Neural cell (in vitro differentiated cells): ENCODE results near the gene FCHO1.

Source experiments
- EP300 ChIP-seq: fragments of 450-650 bp; conservative IDR thresholded peaks from 2 replicates; pipeline ENCODE4 v1.6.1; 2014; ENCODE audit warnings: antibody characterized with exemption, mild to moderate bottlenecking, moderate library complexity; ENCODE audit not compliant: poor library complexity, severe bottlenecking
- EZH2 ChIP-seq: fragments of 200-600, 300-800 bp; shearing (Covaris generic), sonication (generic); IDR thresholded peaks from 2 replicates; pipeline ENCODE4 v1.6.1; 2014; ENCODE audit warnings: antibody characterized with exemption, low read length, borderline replicate concordance, mild to moderate bottlenecking; ENCODE audit not compliant: insufficient read depth, poor library complexity, severe bottlenecking
- RAD21 ChIP-seq: fragments of 450-650 bp; conservative IDR thresholded peaks from 2 replicates; pipeline ENCODE4 v1.6.1; 2014; ENCODE audit warnings: antibody characterized with exemption, mild to moderate bottlenecking, moderate library complexity
- TAF1 ChIP-seq: IDR thresholded peaks from 2 replicates; pipeline ENCODE4 v1.6.1; 2012; ENCODE audit warnings: low read depth
- TF ChIP-seq, protein P1 (sequence below): fragments of 450-650 bp; IDR thresholded peaks from 2 replicates; pipeline ENCODE4 v1.5.1; 2014; ENCODE audit warnings: antibody characterized with exemption, mild to moderate bottlenecking, moderate library complexity; ENCODE audit not compliant: poor library complexity, severe bottlenecking

GRCh38 chr19:17765069-17765618, 13.9 kb downstream of the FCHO1 start:
- no peak for TF ChIP-seq EZH2
- TF ChIP-seq, protein P1, sequence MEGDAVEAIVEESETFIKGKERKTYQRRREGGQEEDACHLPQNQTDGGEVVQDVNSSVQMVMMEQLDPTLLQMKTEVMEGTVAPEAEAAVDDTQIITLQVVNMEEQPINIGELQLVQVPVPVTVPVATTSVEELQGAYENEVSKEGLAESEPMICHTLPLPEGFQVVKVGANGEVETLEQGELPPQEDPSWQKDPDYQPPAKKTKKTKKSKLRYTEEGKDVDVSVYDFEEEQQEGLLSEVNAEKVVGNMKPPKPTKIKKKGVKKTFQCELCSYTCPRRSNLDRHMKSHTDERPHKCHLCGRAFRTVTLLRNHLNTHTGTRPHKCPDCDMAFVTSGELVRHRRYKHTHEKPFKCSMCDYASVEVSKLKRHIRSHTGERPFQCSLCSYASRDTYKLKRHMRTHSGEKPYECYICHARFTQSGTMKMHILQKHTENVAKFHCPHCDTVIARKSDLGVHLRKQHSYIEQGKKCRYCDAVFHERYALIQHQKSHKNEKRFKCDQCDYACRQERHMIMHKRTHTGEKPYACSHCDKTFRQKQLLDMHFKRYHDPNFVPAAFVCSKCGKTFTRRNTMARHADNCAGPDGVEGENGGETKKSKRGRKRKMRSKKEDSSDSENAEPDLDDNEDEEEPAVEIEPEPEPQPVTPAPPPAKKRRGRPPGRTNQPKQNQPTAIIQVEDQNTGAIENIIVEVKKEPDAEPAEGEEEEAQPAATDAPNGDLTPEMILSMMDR: no peak
- no peak for TF ChIP-seq RAD21
- TF ChIP-seq EP300: no peak
- TF ChIP-seq TAF1: no peak
